Liver (tissue), 9 donors: Measurements from ENCODE around the gene CEP170. TPM values are rescaled to one million over a fixed set of nuclear protein-coding genes. Genes with fewer than 3 reads are reported as not detected.

Experiments used
- DNase-seq: peaks from one replicate; pipeline ENCODE4 v3.0.0-alpha.2; 2017; ENCODE audit warnings: low spot score
- H3K27ac ChIP-seq, 2 donors: one replicate each; pipeline ENCODE4 v1.7.0; 2013; ENCODE audit warnings: inconsistent platforms in 2 of 2, low read length in 2 of 2, control low read depth in 1 of 2, low read depth in 1 of 2, mild to moderate bottlenecking in 1 of 2
- H3K27me3 ChIP-seq, 4 donors: one replicate each; pipeline versions ENCODE4 v1.6.1 to v1.7.0; 2013; ENCODE audit warnings: low read length in 3 of 4, inconsistent platforms in 1 of 4, mild to moderate bottlenecking in 1 of 4, moderate library complexity in 1 of 4; ENCODE audit not compliant: control insufficient read depth in 4 of 4, insufficient read depth in 4 of 4
- H3K36me3 ChIP-seq, 4 donors: one replicate each; pipeline versions ENCODE4 v1.6.1 to v1.7.0; 2013; ENCODE audit warnings: low read length in 3 of 4, mild to moderate bottlenecking in 3 of 4, low read depth in 1 of 4, moderate library complexity in 1 of 4; ENCODE audit not compliant: control insufficient read depth in 4 of 4, insufficient read depth in 3 of 4
- H3K4me1 ChIP-seq, 4 donors: one replicate each; pipeline versions ENCODE4 v1.6.1 to v1.7.0; 2013; ENCODE audit warnings: low read length in 3 of 4, mild to moderate bottlenecking in 3 of 4, moderate library complexity in 1 of 4; ENCODE audit not compliant: control insufficient read depth in 4 of 4, insufficient read depth in 4 of 4
- H3K4me3 ChIP-seq, 3 donors: one replicate each; pipeline versions ENCODE4 v1.6.1 to v1.7.0; 2013; ENCODE audit warnings: low read length in 3 of 3, control low read depth in 1 of 3, low read depth in 1 of 3, mild to moderate bottlenecking in 1 of 3
- H3K9ac ChIP-seq, 2 donors: one replicate each; pipeline ENCODE4 v1.7.0; 2013; ENCODE audit warnings: low read length in 2 of 2, mild to moderate bottlenecking in 2 of 2, moderate library complexity in 2 of 2, control low read depth in 1 of 2, low read depth in 1 of 2
- H3K9me3 ChIP-seq, 4 donors: one replicate each; pipeline versions ENCODE4 v1.6.1 to v1.7.0; 2013; ENCODE audit warnings: low read length in 3 of 4; ENCODE audit not compliant: control insufficient read depth in 4 of 4
- EGR1 ChIP-seq, 2 donors: IDR thresholded peaks; 2 replicates each; pipeline ENCODE4 v1.6.1; 2016 to 2018; ENCODE audit warnings: antibody characterized with exemption in 2 of 2, low read depth in 2 of 2
- FOXA1 ChIP-seq: IDR thresholded peaks from 2 replicates; pipeline ENCODE4 v1.6.1; 2016; ENCODE audit warnings: antibody characterized with exemption
- FOXA2 ChIP-seq: IDR thresholded peaks from 2 replicates; pipeline ENCODE4 v1.6.1; 2016; ENCODE audit warnings: antibody characterized with exemption
- GABPA ChIP-seq, 2 donors: IDR thresholded peaks in 1 of 2; conservative IDR thresholded peaks in 1 of 2; 2 replicates each; pipeline ENCODE4 v1.6.1; 2016; ENCODE audit warnings: antibody characterized with exemption in 2 of 2, mild to moderate bottlenecking in 1 of 2, moderate library complexity in 1 of 2
- JUND ChIP-seq, 2 donors: IDR thresholded peaks; 2 replicates each; pipeline ENCODE4 v1.6.1; 2016; ENCODE audit warnings: antibody characterized with exemption in 2 of 2
- MAX ChIP-seq: IDR thresholded peaks from 2 replicates; pipeline ENCODE4 v1.6.1; 2016; ENCODE audit warnings: antibody characterized with exemption
- RAD21 ChIP-seq, 2 donors: IDR thresholded peaks; 2 replicates each; pipeline ENCODE4 v1.6.1; 2016; ENCODE audit warnings: antibody characterized with exemption in 2 of 2, mild to moderate bottlenecking in 2 of 2
- REST ChIP-seq: IDR thresholded peaks from 2 replicates; pipeline ENCODE4 v1.6.1; 2016; ENCODE audit warnings: antibody characterized with exemption, mild to moderate bottlenecking
- RXRA ChIP-seq, 2 donors: IDR thresholded peaks; 2 replicates each; pipeline ENCODE4 v1.6.1; 2017 to 2018; ENCODE audit warnings: antibody characterized with exemption in 2 of 2, mild to moderate bottlenecking in 1 of 2
- TAF1 ChIP-seq: conservative IDR thresholded peaks from 2 replicates; pipeline ENCODE4 v1.6.1; 2016; ENCODE audit warnings: antibody characterized with exemption, mild to moderate bottlenecking
- YY1 ChIP-seq: IDR thresholded peaks from 2 replicates; pipeline ENCODE4 v1.6.1; 2016; ENCODE audit warnings: antibody characterized with exemption, mild to moderate bottlenecking
- ZBTB33 ChIP-seq: IDR thresholded peaks from 2 replicates; pipeline ENCODE4 v1.6.1; 2016; ENCODE audit warnings: antibody characterized with exemption
- WGBS: extraction: QIAGEN DNeasy Blood & Tissue Kit; methylation state at CpG from one replicate; pipeline ENCODE4 v1.1.7; 2013; 5-methylcytosine and 5-hydroxymethylcytosine counted together
- polyA plus RNA-seq, 2 donors: library from polyadenylated mRNA; stranded (reverse) in 1 of 2; unstranded in 1 of 2; fragments of 200-250 nt in 1 of 2; fragments of >200 nt in 1 of 2; fragmentation: Nextera tagmentation in 1 of 2; extraction: Ambion mirVana in 1 of 2; gene quantifications; one replicate each; pipeline versions ENCODE4 v1.2.1 to v1.2.3, GENCODE V29; 2013 to 2015
- total RNA-seq, 2 donors: library from RNA; depleted of rRNA; stranded (reverse); fragments of >200 nt; gene quantifications; one replicate each; pipeline ENCODE4 v1.2.3, GENCODE V29; 2014
- donor health status: healthy.
- donor health status: healthy.
- donor health status: healthy.
- donor health status: healthy.
- donor health status: healthy.

CEP170 gene
- total and polyA plus RNA-seq, 4 donors: 5.0 to 21.5 (median 14.9) TPM

GRCh38 chr1:243288062-243288461 lies 33.0 kb upstream of the CEP170 start:
- no peak for DNase-seq
- peaks cover 0 to 11% (median 6%) of the 10 kb centered on the region in 4 donors for H3K36me3 ChIP-seq
- H3K27ac ChIP-seq: peak overlapping the region; percentile 53 to 57
- TF ChIP-seq YY1: no peak
- no peak for TF ChIP-seq GABPA (IDR thresholded peaks at IDR 0.05 in 1 of 2, conservative IDR thresholded peaks at IDR 0.05 in 1 of 2)
- no peak for TF ChIP-seq TAF1
- no peak for TF ChIP-seq EGR1 (IDR thresholded peaks at IDR 0.05; ENCODE audit: low read depth in 2 of 2)
- no peak for TF ChIP-seq RXRA (IDR thresholded peaks at IDR 0.05)
- no peak for TF ChIP-seq ZBTB33
- TF ChIP-seq RAD21 (IDR thresholded peaks at IDR 0.05): no peak
- no peak for TF ChIP-seq JUND (IDR thresholded peaks at IDR 0.05)
- TF ChIP-seq REST: no peak
- TF ChIP-seq MAX: no peak
- H3K4me1 ChIP-seq: no peaks in the 10 kb centered on the region
- H3K9ac ChIP-seq: no peak overlapping the region
- WGBS: 88% methylated on average over 6 of the region's 6 CpGs
- H3K4me3 ChIP-seq: no peak overlapping the region
- no peaks in the 10 kb centered on the region for H3K27me3 ChIP-seq
- no peaks in the 10 kb centered on the region for H3K9me3 ChIP-seq

- no peak overlapping the region for H3K9ac ChIP-seq
- H3K9me3 ChIP-seq: no peaks in the 10 kb centered on the region
- H3K36me3 ChIP-seq: peaks cover 0 to 11% (median 6%) of the 10 kb centered on the region in 4 donors
- 68% methylated on average over 1 of the region's 1 CpG for WGBS
- H3K27me3 ChIP-seq: no peaks in the 10 kb centered on the region
- no peak overlapping the region for H3K4me3 ChIP-seq
- TF ChIP-seq GABPA (IDR thresholded peaks at IDR 0.05 in 1 of 2, conservative IDR thresholded peaks at IDR 0.05 in 1 of 2) (no peak), JUND (IDR thresholded peaks at IDR 0.05) (peak in 1 of 2 donors; percentile 46), RXRA (IDR thresholded peaks at IDR 0.05) (peak in 1 of 2 donors; percentile 7), FOXA2 (no peak), RAD21 (IDR thresholded peaks at IDR 0.05) (peak; percentile 5 to 17)
- no peak for DNase-seq
- H3K27ac ChIP-seq: peak overlapping the region; percentile 53 to 57
- no peaks in the 10 kb centered on the region for H3K4me1 ChIP-seq
Measured at GRCh38 chr1:243287652-243288051, 32.6 kb upstream of the CEP170 start.

- DNase-seq: no peak
- peaks cover 0 to 12% (median 6%) of the 10 kb centered on the region in 4 donors for H3K36me3 ChIP-seq
- H3K9me3 ChIP-seq: no peaks in the 10 kb centered on the region
- no peak overlapping the region for H3K9ac ChIP-seq
- no peaks in the 10 kb centered on the region for H3K27me3 ChIP-seq
- peak overlapping the region; percentile 52 to 53 for H3K27ac ChIP-seq
- WGBS: 71% methylated on average over 2 of the region's 2 CpGs
- H3K4me1 ChIP-seq: no peaks in the 10 kb centered on the region
- no peak for TF ChIP-seq ZBTB33
- no peak for TF ChIP-seq FOXA1
- no peak overlapping the region for H3K4me3 ChIP-seq
Measured at GRCh38 chr1:243287123-243287460, 32.0 kb upstream of the CEP170 start.
